ENCODE measurements around the gene PTGIR.

DNA sequence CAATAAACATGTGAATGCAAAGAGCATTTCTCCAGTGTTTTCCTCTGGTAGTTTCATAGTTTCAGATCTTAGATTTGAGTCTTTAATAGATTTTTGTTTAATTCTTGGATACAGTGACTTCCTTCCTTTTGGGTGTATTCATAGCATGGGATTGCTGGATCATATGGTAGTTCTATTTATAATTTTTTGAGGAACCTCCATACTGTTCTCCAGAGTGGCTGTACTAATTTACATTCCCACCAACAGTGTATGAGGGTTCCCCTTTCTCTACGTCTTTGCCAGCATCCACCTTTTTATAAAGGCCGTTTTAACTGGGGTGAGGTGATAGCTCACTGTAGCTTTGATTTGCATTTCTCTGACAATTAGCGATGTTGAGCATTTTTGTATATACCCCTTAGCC is 33.0 kb downstream of the PTGIR start:
- TF ChIP-seq, protein P1, sequence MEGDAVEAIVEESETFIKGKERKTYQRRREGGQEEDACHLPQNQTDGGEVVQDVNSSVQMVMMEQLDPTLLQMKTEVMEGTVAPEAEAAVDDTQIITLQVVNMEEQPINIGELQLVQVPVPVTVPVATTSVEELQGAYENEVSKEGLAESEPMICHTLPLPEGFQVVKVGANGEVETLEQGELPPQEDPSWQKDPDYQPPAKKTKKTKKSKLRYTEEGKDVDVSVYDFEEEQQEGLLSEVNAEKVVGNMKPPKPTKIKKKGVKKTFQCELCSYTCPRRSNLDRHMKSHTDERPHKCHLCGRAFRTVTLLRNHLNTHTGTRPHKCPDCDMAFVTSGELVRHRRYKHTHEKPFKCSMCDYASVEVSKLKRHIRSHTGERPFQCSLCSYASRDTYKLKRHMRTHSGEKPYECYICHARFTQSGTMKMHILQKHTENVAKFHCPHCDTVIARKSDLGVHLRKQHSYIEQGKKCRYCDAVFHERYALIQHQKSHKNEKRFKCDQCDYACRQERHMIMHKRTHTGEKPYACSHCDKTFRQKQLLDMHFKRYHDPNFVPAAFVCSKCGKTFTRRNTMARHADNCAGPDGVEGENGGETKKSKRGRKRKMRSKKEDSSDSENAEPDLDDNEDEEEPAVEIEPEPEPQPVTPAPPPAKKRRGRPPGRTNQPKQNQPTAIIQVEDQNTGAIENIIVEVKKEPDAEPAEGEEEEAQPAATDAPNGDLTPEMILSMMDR (conservative IDR thresholded peaks at IDR 0.05; ENCODE audit: low read depth, low read length) = no peak
- no peak for TF ChIP-seq POLR2A (IDR thresholded peaks at IDR 0.05; ENCODE audit: low read depth, low read length)
- TF ChIP-seq CEBPB (IDR thresholded peaks at IDR 0.05; ENCODE audit: low read depth, low read length) = no peak
- TF ChIP-seq MXI1 (IDR thresholded peaks at IDR 0.05; ENCODE audit: borderline replicate concordance, low read depth, low read length) = no peak
- TF ChIP-seq FOS (IDR thresholded peaks at IDR 0.05; ENCODE audit: low read depth, low read length) = no peak
- no peak for TF ChIP-seq SMC3 (IDR thresholded peaks at IDR 0.05; ENCODE audit: low read depth, low read length)
